Colonic mucosa (tissue), 4 donors: Measurements from ENCODE around the gene LRTM1. TPM values are rescaled to one million over a fixed set of nuclear protein-coding genes. Genes with fewer than 3 reads are reported as not detected.

Experiments
- DNase-seq: peaks from one replicate; pipeline ENCODE4 v3.0.0-alpha.2; 2020
- H3K27ac ChIP-seq: fragments of 200-600 bp; one replicate; pipeline ENCODE4 v1.8.0; 2021
- H3K27me3 ChIP-seq: fragments of 200-600 bp; one replicate; pipeline ENCODE4 v1.8.0; 2021
- H3K36me3 ChIP-seq: fragments of 200-600 bp; one replicate; pipeline ENCODE4 v1.8.0; 2021
- H3K4me1 ChIP-seq: fragments of 200-600 bp; one replicate; pipeline ENCODE4 v1.8.0; 2021; ENCODE audit warnings: mild to moderate bottlenecking
- H3K4me3 ChIP-seq: fragments of 200-600 bp; one replicate; pipeline ENCODE4 v1.8.0; 2021
- H3K9ac ChIP-seq, 2 donors: one replicate each; pipeline ENCODE4 v1.7.0; 2013; ENCODE audit warnings: control low read depth in 2 of 2, low read depth in 2 of 2, low read length in 2 of 2
- H3K9me3 ChIP-seq: fragments of 200-600 bp; one replicate; pipeline ENCODE4 v1.8.0; 2021
- intact Hi-C: fragments of 100-400 bp; cut with DNase I; formaldehyde crosslinking; loops from one replicate; pipeline ENCODE4 v1.14.1; 2022
- total RNA-seq, 2 donors: library from RNA; stranded (reverse); fragmentation: NEBNext Ultra II Directional in 1 of 2; extraction: Animal tissue kit (Norgen Biotek cat#: 25700) in 1 of 2; gene quantifications; one replicate each; pipeline ENCODE4 v1.2.1, GENCODE V29; 2021
- TF ChIP-seq, protein P1 (sequence below): fragments of 200-600 bp; IDR thresholded peaks from one replicate; pipeline ENCODE4 v1.8.0; 2022; ENCODE audit warnings: antibody characterized with exemption, mild to moderate bottlenecking
- donor health status: healthy.
- donor health status: DM: no; HTN: no; CAD: no.
- donor health status: DM: no; HTN: no; CAD: no.

The LRTM1 gene
- not detected for total RNA-seq

GRCh38 chr3:54928046-54928770 is at the start of gene LRTM1:
Gene LRTM1, minus strand, starts transcription at chr3:54928059. Its CDS starts 148 bp downstream, at chr3:54927911.
- no peaks in the 10 kb centered on the region for H3K27me3 ChIP-seq
- intact Hi-C loops = no loop called here
- H3K27ac ChIP-seq = no peak within 1 kb of the TSS
- no peaks in the 10 kb centered on the region for H3K36me3 ChIP-seq
- no peaks in the 10 kb centered on the region for H3K9me3 ChIP-seq
- no peaks in the 10 kb centered on the region for H3K4me1 ChIP-seq
- TF ChIP-seq, protein P1, sequence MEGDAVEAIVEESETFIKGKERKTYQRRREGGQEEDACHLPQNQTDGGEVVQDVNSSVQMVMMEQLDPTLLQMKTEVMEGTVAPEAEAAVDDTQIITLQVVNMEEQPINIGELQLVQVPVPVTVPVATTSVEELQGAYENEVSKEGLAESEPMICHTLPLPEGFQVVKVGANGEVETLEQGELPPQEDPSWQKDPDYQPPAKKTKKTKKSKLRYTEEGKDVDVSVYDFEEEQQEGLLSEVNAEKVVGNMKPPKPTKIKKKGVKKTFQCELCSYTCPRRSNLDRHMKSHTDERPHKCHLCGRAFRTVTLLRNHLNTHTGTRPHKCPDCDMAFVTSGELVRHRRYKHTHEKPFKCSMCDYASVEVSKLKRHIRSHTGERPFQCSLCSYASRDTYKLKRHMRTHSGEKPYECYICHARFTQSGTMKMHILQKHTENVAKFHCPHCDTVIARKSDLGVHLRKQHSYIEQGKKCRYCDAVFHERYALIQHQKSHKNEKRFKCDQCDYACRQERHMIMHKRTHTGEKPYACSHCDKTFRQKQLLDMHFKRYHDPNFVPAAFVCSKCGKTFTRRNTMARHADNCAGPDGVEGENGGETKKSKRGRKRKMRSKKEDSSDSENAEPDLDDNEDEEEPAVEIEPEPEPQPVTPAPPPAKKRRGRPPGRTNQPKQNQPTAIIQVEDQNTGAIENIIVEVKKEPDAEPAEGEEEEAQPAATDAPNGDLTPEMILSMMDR = no peak
- H3K9ac ChIP-seq = no peak within 1 kb of the TSS
- DNase-seq = no peak
- H3K4me3 ChIP-seq = no peak within 1 kb of the TSS

GRCh38 chr3:54977439-54977838 is 49.6 kb upstream of the LRTM1 start:
- intact Hi-C loops = no loop called here

GRCh38 chr3:54970895-54971294 is 43.0 kb upstream of the LRTM1 start:
- Histone ChIP-seq H3K36me3 (no peaks in the 10 kb centered on the region), H3K27me3 (no peaks in the 10 kb centered on the region), H3K9ac (no peak overlapping the region), H3K9me3 (no peaks in the 10 kb centered on the region), H3K4me3 (no peak overlapping the region), H3K4me1 (no peaks in the 10 kb centered on the region), H3K27ac (no peak overlapping the region)
- intact Hi-C loops = no loop called here
- no peak for DNase-seq
- TF ChIP-seq, protein P1 = no peak

More at GRCh38 chr3:54977439-54977838, 49.6 kb upstream of the LRTM1 start:
- Histone ChIP-seq H3K4me3 (no peak overlapping the region), H3K36me3 (no peaks in the 10 kb centered on the region), H3K27me3 (no peaks in the 10 kb centered on the region), H3K9ac (no peak overlapping the region), H3K4me1 (no peaks in the 10 kb centered on the region), H3K9me3 (no peaks in the 10 kb centered on the region), H3K27ac (no peak overlapping the region)
- TF ChIP-seq, protein P1 = no peak
- DNase-seq = no peak

- H3K27me3 ChIP-seq = no peaks in the 10 kb centered on the region
- no peak overlapping the region for H3K9ac ChIP-seq
- H3K36me3 ChIP-seq = no peaks in the 10 kb centered on the region
- no peaks in the 10 kb centered on the region for H3K4me1 ChIP-seq
- DNase-seq = peak; percentile 20
- intact Hi-C loops = no loop called here
- no peak overlapping the region for H3K4me3 ChIP-seq
- TF ChIP-seq, protein P1 = no peak
- H3K9me3 ChIP-seq = no peaks in the 10 kb centered on the region
- H3K27ac ChIP-seq = no peak overlapping the region
These were observed 41.8 kb upstream of the LRTM1 start for GRCh38 chr3:54969652-54970051.

- H3K4me3 ChIP-seq = no peak overlapping the region
- H3K9me3 ChIP-seq = no peaks in the 10 kb centered on the region
- no peak overlapping the region for H3K9ac ChIP-seq
- H3K36me3 ChIP-seq = no peaks in the 10 kb centered on the region
- H3K4me1 ChIP-seq = no peaks in the 10 kb centered on the region
- TF ChIP-seq, protein P1 = no peak
- DNase-seq = no peak
- H3K27ac ChIP-seq = no peak overlapping the region
- no peaks in the 10 kb centered on the region for H3K27me3 ChIP-seq
- intact Hi-C loops = no loop called here
These were observed 40.8 kb upstream of the LRTM1 start for GRCh38 chr3:54968546-54969172.
